Vagina (tissue), 2 donors: ENCODE data around the gene RALGAPA2. TPM values are rescaled to one million over a fixed set of nuclear protein-coding genes. Genes with fewer than 3 reads are reported as not detected.

Experiments used
- DNase-seq, 2 donors: peaks; one replicate each; pipeline ENCODE4 v3.0.0-alpha.2; 2017; ENCODE audit errors: extremely low spot score in 2 of 2
- H3K27ac ChIP-seq: fragments of 200-600 bp; sonication (generic); one replicate; pipeline ENCODE4 v1.5.1; 2019
- H3K27me3 ChIP-seq: fragments of 200-600 bp; sonication (generic); one replicate; pipeline ENCODE4 v1.5.1; 2019
- H3K36me3 ChIP-seq, 2 donors: fragments of 200-600 bp; sonication (generic); one replicate each; pipeline ENCODE4 v1.5.1; 2017 to 2019
- H3K4me1 ChIP-seq: fragments of 200-600 bp; sonication (generic); one replicate; pipeline ENCODE4 v1.5.1; 2019
- H3K4me3 ChIP-seq, 2 donors: fragments of 200-600 bp; sonication (generic); 1 replicate in 1 of 2; 2 replicates in 1 of 2; pipeline ENCODE4 v1.5.1; 2016 to 2019
- H3K9me3 ChIP-seq: fragments of 200-600 bp; sonication (generic); one replicate; pipeline ENCODE4 v1.5.1; 2019
- POLR2A ChIP-seq, 2 donors: fragments of 450-650 bp; IDR thresholded peaks; one replicate each; pipeline ENCODE4 v1.6.1; 2017; ENCODE audit warnings: antibody characterized with exemption in 2 of 2, mild to moderate bottlenecking in 2 of 2, moderate library complexity in 2 of 2
- POLR2AphosphoS5 ChIP-seq, 2 donors: sonication (generic); formaldehyde crosslinking; IDR thresholded peaks; one replicate each; pipeline ENCODE4 v1.9.0; 2017; ENCODE audit warnings: antibody characterized with exemption in 2 of 2, mild to moderate bottlenecking in 2 of 2, low read depth in 1 of 2; ENCODE audit not compliant: insufficient read depth in 1 of 2
- intact Hi-C: fragments of 100-400 bp; cut with DNase I; formaldehyde crosslinking; loops from one replicate; pipeline ENCODE4 v1.15.1; 2023
- total RNA-seq: library from RNA; depleted of rRNA; stranded (reverse); fragments of >200 nt; gene quantifications from one replicate; pipeline ENCODE4 v1.2.3, GENCODE V29; 2016
- TF ChIP-seq, protein P1 (sequence below), 3 experiments: fragments of 450-650 bp in 2 of 3; fragments of 200-600 bp in 1 of 3; sonication (generic) in 1 of 3; IDR thresholded peaks; one replicate each; pipeline ENCODE4 v1.5.1; 2017 to 2019; ENCODE audit warnings: antibody characterized with exemption in 3 of 3, mild to moderate bottlenecking in 2 of 3, moderate library complexity in 2 of 3

RALGAPA2 gene
- total RNA-seq, 1 donor from 2014 or later: 31.9 TPM

DNA sequence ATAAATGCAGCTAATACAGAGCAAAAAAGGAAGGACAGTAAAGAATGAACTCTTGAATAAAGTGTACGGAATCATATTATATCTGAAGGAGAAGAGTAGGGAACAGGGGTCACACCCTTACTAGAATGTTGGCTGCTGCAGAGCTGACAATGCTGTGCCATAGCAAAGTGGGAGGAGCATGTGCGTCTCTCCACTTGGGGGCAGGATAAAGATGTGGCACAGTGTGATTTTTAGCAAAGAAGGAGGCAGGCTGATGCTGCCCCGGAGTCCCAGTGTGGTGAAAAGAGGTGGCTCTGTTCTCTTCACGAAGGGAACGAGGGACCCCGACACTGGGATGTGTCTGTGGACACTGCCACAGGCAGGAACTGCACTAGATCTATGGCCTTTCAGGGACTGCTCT, 277.0 kb downstream of the RALGAPA2 start:
- Histone ChIP-seq H3K4me1 (no peaks in the 10 kb centered on the region), H3K9me3 (no peaks in the 10 kb centered on the region), H3K27me3 (no peaks in the 10 kb centered on the region), H3K36me3 (no peaks in the 10 kb centered on the region), H3K27ac (no peak overlapping the region), H3K4me3 (no peak overlapping the region)
- intact Hi-C loops: no loop called here
- TF ChIP-seq POLR2A (IDR thresholded peaks at IDR 0.05) (no peak), POLR2AphosphoS5 (IDR thresholded peaks at IDR 0.05; ENCODE audit: insufficient read depth in 1 of 2, low read depth in 1 of 2) (no peak)
- TF ChIP-seq, protein P1, sequence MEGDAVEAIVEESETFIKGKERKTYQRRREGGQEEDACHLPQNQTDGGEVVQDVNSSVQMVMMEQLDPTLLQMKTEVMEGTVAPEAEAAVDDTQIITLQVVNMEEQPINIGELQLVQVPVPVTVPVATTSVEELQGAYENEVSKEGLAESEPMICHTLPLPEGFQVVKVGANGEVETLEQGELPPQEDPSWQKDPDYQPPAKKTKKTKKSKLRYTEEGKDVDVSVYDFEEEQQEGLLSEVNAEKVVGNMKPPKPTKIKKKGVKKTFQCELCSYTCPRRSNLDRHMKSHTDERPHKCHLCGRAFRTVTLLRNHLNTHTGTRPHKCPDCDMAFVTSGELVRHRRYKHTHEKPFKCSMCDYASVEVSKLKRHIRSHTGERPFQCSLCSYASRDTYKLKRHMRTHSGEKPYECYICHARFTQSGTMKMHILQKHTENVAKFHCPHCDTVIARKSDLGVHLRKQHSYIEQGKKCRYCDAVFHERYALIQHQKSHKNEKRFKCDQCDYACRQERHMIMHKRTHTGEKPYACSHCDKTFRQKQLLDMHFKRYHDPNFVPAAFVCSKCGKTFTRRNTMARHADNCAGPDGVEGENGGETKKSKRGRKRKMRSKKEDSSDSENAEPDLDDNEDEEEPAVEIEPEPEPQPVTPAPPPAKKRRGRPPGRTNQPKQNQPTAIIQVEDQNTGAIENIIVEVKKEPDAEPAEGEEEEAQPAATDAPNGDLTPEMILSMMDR (IDR thresholded peaks at IDR 0.05): no peak
- DNase-seq: no peak

DNA sequence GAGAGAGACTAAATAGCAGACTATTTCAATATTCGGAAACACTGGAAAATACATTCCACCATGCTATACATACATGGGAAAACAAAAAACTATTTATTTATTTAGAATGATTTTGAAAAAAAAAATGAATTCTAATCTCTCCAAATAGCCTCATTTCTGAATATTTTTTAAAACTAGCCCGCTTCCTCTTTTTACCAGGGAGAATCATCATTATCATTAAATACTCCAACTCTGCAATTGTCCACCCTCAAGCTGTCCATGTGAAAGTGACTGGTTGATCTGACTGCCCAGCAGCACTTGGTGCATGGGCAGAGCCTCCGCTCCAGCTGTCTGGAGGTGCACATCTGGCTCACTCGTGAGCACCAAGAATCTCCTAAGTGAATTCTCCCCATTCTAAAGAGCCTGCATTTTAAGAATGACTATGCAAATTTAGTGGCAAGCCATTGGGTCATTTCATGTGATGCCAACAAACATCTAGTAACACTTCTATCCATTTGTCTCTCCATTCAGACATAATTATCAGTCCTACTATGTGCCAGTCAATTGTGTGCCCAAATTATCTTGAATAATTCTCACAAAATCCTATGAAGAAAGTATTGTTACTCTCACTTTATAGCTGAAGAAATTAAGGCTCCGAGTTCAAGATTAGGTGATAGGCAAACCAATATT, 279.7 kb downstream of the RALGAPA2 start:
- Histone ChIP-seq H3K4me1 (no peaks in the 10 kb centered on the region), H3K36me3 (no peaks in the 10 kb centered on the region), H3K27ac (no peak overlapping the region), H3K27me3 (no peaks in the 10 kb centered on the region), H3K4me3 (no peak overlapping the region), H3K9me3 (no peaks in the 10 kb centered on the region)
- TF ChIP-seq POLR2AphosphoS5 (IDR thresholded peaks at IDR 0.05; ENCODE audit: insufficient read depth in 1 of 2, low read depth in 1 of 2) (no peak), POLR2A (IDR thresholded peaks at IDR 0.05) (no peak)
- TF ChIP-seq, protein P1 (IDR thresholded peaks at IDR 0.05): no peak
- intact Hi-C loops: no loop called here
- DNase-seq: no peak

DNA sequence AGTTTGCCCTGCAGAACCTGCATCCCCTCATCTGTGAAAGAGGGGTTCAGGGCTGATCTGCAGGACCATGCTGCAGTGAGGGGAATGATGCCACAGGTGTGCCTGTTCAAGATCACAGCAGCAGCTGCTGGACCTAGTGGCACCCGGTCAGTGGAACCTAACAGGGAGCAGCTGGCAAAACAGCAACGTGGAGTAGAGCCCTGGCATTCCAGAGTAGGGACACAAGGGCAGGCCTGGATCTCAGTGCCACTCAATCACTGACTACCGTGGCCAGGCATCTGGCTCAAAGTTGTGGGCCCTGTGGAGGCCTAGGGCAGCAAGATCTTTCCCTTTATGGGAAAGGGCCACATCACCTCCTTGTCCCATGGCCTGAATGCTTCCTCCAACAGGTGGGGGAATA, 282.4 kb downstream of the RALGAPA2 start:
- DNase-seq: no peak
- Histone ChIP-seq H3K9me3 (no peaks in the 10 kb centered on the region), H3K4me1 (no peaks in the 10 kb centered on the region), H3K4me3 (no peak overlapping the region), H3K36me3 (no peaks in the 10 kb centered on the region), H3K27me3 (no peaks in the 10 kb centered on the region), H3K27ac (no peak overlapping the region)
- TF ChIP-seq, protein P1 (IDR thresholded peaks at IDR 0.05): no peak
- no peak for TF ChIP-seq POLR2A (IDR thresholded peaks at IDR 0.05)
- TF ChIP-seq POLR2AphosphoS5 (IDR thresholded peaks at IDR 0.05; ENCODE audit: insufficient read depth in 1 of 2, low read depth in 1 of 2): no peak
- intact Hi-C loops: no loop called here

DNA sequence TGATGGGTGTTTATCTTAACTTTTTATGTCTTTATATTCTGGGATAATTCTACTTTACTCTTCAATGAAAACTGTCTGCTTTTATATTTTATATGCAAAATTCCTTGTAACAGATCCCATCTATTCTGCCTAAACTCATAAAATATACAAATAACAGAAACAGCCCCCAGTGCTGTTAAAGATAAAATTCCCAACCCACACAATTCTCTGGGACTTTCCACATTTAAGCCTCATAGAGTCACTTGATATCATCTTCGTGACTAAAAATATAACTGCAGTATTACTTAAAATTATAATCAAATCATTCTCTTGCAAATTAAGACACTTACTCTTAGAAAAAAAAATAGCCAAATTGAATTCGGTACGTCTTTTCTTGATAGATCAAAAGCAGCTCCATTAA, 284.4 kb downstream of the RALGAPA2 start:
- no peak overlapping the region for H3K27ac ChIP-seq
- no peaks in the 10 kb centered on the region for H3K4me1 ChIP-seq
- H3K4me3 ChIP-seq: no peak overlapping the region
- DNase-seq: no peak
- H3K9me3 ChIP-seq: no peaks in the 10 kb centered on the region
- no peaks in the 10 kb centered on the region for H3K27me3 ChIP-seq
- TF ChIP-seq POLR2AphosphoS5 (IDR thresholded peaks at IDR 0.05; ENCODE audit: insufficient read depth in 1 of 2, low read depth in 1 of 2): no peak
- TF ChIP-seq, protein P1 (IDR thresholded peaks at IDR 0.05): no peak
- TF ChIP-seq POLR2A (IDR thresholded peaks at IDR 0.05): no peak
- no peaks in the 10 kb centered on the region for H3K36me3 ChIP-seq
- intact Hi-C loops: no loop called here

DNA sequence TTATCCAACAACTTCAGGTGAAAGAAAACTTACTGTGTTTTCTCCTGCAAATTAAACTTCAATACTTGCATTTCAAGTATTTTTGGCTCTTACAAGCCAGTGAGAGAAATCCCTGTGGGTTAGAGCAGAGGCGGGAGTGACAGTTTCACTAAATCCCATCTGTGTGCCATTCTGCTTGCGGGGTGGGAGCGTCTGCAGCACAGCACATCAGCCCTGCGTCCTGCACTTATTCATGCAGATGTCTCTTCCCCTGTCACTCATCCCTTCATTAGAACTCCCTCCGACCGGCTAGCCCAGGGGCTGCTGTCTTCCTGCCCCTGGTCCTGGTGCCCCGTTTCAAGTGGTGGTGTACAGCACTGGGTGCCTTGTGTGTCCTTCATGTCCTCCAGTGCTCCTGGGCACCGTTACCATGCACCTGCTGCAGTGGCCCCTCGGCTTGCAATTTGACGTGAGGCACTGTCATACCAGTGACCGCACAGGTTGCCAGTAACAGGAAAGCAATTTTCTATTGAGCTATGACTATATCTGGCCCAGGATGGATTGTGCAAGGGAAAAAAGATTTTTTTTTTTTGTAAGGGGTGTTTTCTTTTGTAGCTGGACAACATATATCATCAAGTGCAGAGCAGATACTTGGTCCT, 285.1 kb downstream of the RALGAPA2 start:
- intact Hi-C loops: no loop called here

More for the DNA sequence above, 285.1 kb downstream of the RALGAPA2 start:
- TF ChIP-seq POLR2A (IDR thresholded peaks at IDR 0.05) (no peak), POLR2AphosphoS5 (IDR thresholded peaks at IDR 0.05; ENCODE audit: insufficient read depth in 1 of 2, low read depth in 1 of 2) (no peak)
- TF ChIP-seq, protein P1 (IDR thresholded peaks at IDR 0.05): no peak
- no peak overlapping the region for H3K27ac ChIP-seq
- H3K27me3 ChIP-seq: no peaks in the 10 kb centered on the region
- H3K9me3 ChIP-seq: no peaks in the 10 kb centered on the region
- H3K4me3 ChIP-seq: no peak overlapping the region
- no peaks in the 10 kb centered on the region for H3K4me1 ChIP-seq
- DNase-seq: no peak
- H3K36me3 ChIP-seq: no peaks in the 10 kb centered on the region
